Colonic mucosa (tissue), 4 donors: ENCODE data around the gene DENND1B. TPM values are rescaled to one million over a fixed set of nuclear protein-coding genes. Genes with fewer than 3 reads are reported as not detected.

Experiments used
- DNase-seq: peaks from one replicate; pipeline ENCODE4 v3.0.0-alpha.2; 2020
- H3K27ac ChIP-seq: fragments of 200-600 bp; one replicate; pipeline ENCODE4 v1.8.0; 2021
- H3K27me3 ChIP-seq: fragments of 200-600 bp; one replicate; pipeline ENCODE4 v1.8.0; 2021
- H3K36me3 ChIP-seq: fragments of 200-600 bp; one replicate; pipeline ENCODE4 v1.8.0; 2021
- H3K4me1 ChIP-seq: fragments of 200-600 bp; one replicate; pipeline ENCODE4 v1.8.0; 2021; ENCODE audit warnings: mild to moderate bottlenecking
- H3K4me3 ChIP-seq: fragments of 200-600 bp; one replicate; pipeline ENCODE4 v1.8.0; 2021
- H3K9ac ChIP-seq, 2 donors: one replicate each; pipeline ENCODE4 v1.7.0; 2013; ENCODE audit warnings: control low read depth in 2 of 2, low read depth in 2 of 2, low read length in 2 of 2
- H3K9me3 ChIP-seq: fragments of 200-600 bp; one replicate; pipeline ENCODE4 v1.8.0; 2021
- intact Hi-C: fragments of 100-400 bp; cut with DNase I; formaldehyde crosslinking; loops from one replicate; pipeline ENCODE4 v1.14.1; 2022
- total RNA-seq, 2 donors: library from RNA; stranded (reverse); fragmentation: NEBNext Ultra II Directional in 1 of 2; extraction: Animal tissue kit (Norgen Biotek cat#: 25700) in 1 of 2; gene quantifications; one replicate each; pipeline ENCODE4 v1.2.1, GENCODE V29; 2021
- TF ChIP-seq, protein P1 (sequence below): fragments of 200-600 bp; IDR thresholded peaks from one replicate; pipeline ENCODE4 v1.8.0; 2022; ENCODE audit warnings: antibody characterized with exemption, mild to moderate bottlenecking
- donor health status: healthy.
- donor health status: DM: no; HTN: no; CAD: no.
- donor health status: DM: no; HTN: no; CAD: no.

DENND1B gene
- total RNA-seq, 2 donors from 2014 or later: 19.5 to 25.7 TPM

DNA sequence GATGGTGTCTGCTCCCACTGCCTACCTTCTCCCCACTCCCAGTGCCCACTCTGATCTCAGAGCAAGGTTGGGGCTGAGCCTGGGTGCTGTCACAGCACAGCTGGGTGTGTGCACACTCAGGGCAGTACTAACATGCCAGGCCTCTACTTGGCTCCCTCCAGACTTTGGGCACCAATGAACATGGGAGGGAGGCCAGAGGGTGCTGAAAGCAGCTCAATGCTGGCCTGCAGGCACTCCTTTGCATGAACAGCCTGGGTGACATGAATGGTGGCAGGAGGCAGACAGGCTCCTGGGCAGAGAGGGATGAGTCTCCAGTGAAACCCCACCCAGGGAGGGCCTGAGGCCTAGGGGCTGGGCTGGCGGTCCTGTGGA lies 25.8 kb upstream of the DENND1B start:
- TF ChIP-seq, protein P1, sequence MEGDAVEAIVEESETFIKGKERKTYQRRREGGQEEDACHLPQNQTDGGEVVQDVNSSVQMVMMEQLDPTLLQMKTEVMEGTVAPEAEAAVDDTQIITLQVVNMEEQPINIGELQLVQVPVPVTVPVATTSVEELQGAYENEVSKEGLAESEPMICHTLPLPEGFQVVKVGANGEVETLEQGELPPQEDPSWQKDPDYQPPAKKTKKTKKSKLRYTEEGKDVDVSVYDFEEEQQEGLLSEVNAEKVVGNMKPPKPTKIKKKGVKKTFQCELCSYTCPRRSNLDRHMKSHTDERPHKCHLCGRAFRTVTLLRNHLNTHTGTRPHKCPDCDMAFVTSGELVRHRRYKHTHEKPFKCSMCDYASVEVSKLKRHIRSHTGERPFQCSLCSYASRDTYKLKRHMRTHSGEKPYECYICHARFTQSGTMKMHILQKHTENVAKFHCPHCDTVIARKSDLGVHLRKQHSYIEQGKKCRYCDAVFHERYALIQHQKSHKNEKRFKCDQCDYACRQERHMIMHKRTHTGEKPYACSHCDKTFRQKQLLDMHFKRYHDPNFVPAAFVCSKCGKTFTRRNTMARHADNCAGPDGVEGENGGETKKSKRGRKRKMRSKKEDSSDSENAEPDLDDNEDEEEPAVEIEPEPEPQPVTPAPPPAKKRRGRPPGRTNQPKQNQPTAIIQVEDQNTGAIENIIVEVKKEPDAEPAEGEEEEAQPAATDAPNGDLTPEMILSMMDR: no peak

DNA sequence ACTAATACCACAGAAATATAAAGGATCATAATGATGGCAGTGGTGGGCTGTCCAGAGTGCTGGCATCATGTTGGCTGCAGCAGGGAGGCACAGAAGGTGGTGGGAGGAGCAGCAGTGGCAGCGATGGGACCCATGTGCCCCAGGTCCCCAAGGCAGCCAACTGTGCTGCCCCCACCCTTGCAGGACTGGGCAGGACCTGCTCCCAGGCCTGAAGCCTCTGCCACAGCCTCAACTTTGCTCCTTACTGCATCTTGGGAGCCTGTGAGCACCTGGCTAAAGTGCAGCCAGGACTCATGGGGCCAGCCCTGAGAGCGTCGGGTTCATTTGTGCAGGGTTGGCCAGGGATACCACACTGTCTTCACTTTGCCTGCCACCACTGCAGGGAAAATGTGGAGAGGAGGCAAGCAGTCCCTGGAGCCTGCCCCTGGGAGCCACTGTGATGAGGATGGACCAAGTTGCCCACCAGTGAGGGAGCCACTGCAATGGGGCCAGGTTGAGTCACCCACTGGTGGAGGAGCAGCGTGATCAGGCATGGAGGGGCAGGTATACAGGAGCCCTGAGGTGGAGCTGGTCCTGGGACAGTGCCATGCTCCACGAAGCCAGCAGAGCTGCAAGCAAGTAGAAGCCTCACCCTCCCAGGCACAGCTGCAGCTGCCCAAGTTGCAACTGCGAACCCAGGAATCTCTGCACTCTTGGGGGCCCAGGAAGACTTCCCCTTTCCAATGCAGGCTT lies 25.3 kb upstream of the DENND1B start:
- H3K27me3 ChIP-seq: no peaks in the 10 kb centered on the region
- H3K4me1 ChIP-seq: no peaks in the 10 kb centered on the region
- no peaks in the 10 kb centered on the region for H3K36me3 ChIP-seq
- no peaks in the 10 kb centered on the region for H3K9me3 ChIP-seq
- intact Hi-C loops: no loop called here
- no peak overlapping the region for H3K9ac ChIP-seq
- H3K4me3 ChIP-seq: no peak overlapping the region
- H3K27ac ChIP-seq: no peak overlapping the region
- TF ChIP-seq, protein P1: no peak
- DNase-seq: no peak

More for the DNA sequence above, 25.8 kb upstream of the DENND1B start:
- Histone ChIP-seq H3K9me3 (no peaks in the 10 kb centered on the region), H3K27me3 (no peaks in the 10 kb centered on the region), H3K9ac (no peak overlapping the region), H3K27ac (no peak overlapping the region), H3K36me3 (no peaks in the 10 kb centered on the region), H3K4me1 (no peaks in the 10 kb centered on the region), H3K4me3 (no peak overlapping the region)
- intact Hi-C loops: no loop called here
- DNase-seq: no peak

DNA sequence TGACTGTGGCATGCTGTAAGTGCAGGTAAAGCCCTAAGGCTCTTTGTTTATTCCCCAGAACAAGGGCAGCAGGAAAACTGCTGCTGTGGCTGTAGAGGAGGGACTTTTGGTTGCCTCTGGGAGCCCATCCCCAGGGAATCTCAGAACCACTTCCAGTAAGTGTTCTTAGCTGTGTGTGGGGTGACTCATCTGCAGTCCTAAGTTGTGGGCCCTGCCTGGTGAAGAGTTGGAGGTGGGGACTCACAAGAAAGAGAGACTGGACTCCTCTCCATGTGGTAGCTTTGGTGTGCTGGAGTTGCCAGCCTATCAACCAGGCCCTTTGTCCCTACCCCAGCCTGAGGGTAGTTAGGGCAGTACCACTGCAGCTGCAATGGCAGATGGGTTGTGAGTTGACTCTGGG lies 24.0 kb upstream of the DENND1B start:
- Histone ChIP-seq H3K27ac (no peak overlapping the region), H3K36me3 (no peaks in the 10 kb centered on the region), H3K4me3 (no peak overlapping the region), H3K4me1 (no peaks in the 10 kb centered on the region), H3K9me3 (no peaks in the 10 kb centered on the region), H3K27me3 (no peaks in the 10 kb centered on the region), H3K9ac (no peak overlapping the region)
- TF ChIP-seq, protein P1: no peak
- intact Hi-C loops: no loop called here
- no peak for DNase-seq

DNA sequence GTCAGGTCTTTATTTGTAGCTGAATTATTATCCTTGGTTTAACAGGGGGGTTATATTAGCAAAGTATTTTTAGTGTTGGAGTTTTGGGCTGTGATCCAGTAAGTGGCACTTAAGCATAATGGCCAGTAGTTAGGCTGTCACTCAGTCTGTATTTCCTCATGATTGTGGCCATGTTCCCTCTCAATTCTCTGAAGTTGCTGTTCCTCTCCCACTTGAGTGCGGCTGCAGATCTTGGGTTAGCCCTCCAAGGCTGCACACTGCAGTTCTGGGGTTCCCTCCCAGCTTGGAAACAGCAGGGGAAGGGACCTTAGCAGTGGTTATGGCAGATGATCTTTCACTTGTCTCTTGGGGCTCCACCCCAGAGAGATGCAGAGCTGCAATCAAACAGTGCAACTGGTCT lies 23.2 kb upstream of the DENND1B start:
- Histone ChIP-seq H3K9ac (no peak overlapping the region), H3K36me3 (no peaks in the 10 kb centered on the region), H3K27me3 (no peaks in the 10 kb centered on the region), H3K27ac (no peak overlapping the region), H3K4me1 (no peaks in the 10 kb centered on the region), H3K4me3 (no peak overlapping the region), H3K9me3 (no peaks in the 10 kb centered on the region)
- no peak for DNase-seq
- TF ChIP-seq, protein P1: no peak
- intact Hi-C loops: no loop called here

- TF ChIP-seq, protein P1: no peak
- Histone ChIP-seq H3K4me3 (no peak overlapping the region), H3K27ac (no peak overlapping the region), H3K9me3 (no peaks in the 10 kb centered on the region), H3K36me3 (no peaks in the 10 kb centered on the region), H3K9ac (no peak overlapping the region), H3K27me3 (no peaks in the 10 kb centered on the region), H3K4me1 (no peaks in the 10 kb centered on the region)
- DNase-seq: no peak
- intact Hi-C loops: no loop called here
Measured at GRCh38 chr1:197797010-197797409, 21.7 kb upstream of the DENND1B start.
